Measurements from ENCODE around the gene RNASEH2B. TPM values are rescaled to one million over a fixed set of nuclear protein-coding genes. Genes with fewer than 3 reads are reported as not detected.

The RNASEH2B gene
- total and polyA plus RNA-seq, 9 of the 15 experiments (the other 6 are each of a cell fraction or from before 2014, with no cell fraction given) = 26.3 to 109 (median 62.5) TPM

- TF ChIP-seq XRCC5 (IDR thresholded peaks at IDR 0.05; ENCODE audit: low read depth, low read length) = no peak
- TF ChIP-seq TRIM28 (IDR thresholded peaks at IDR 0.05) = peak; percentile 65; the same call in 1 of the 2 replicates
- peak; percentile 20 for TF ChIP-seq ZNF280A (IDR thresholded peaks at IDR 0.05; ENCODE audit: low read depth, partially characterized antibody)
- TF ChIP-seq HNRNPK (IDR thresholded peaks at IDR 0.05; ENCODE audit: low read depth, low read length, poor library complexity, severe bottlenecking) = no peak
- TF ChIP-seq CAMTA2 (CRISPR knock-in tag; conservative IDR thresholded peaks at IDR 0.05) = no peak
- no peak for TF ChIP-seq NBN (IDR thresholded peaks at IDR 0.05; ENCODE audit: low read depth)
- peak in 1 of 2 experiments; percentile 83; a peak in 2 of 3 replicates for TF ChIP-seq CBX3 (IDR thresholded peaks at IDR 0.05; ENCODE audit: borderline replicate concordance in 1 of 2, low read length in 2 of 2)
- no peak for TF ChIP-seq ZNF311 (CRISPR knock-in tag; IDR thresholded peaks at IDR 0.05)
- TF ChIP-seq MITF (IDR thresholded peaks at IDR 0.05) = no peak
- no peak for TF ChIP-seq KHSRP (IDR thresholded peaks at IDR 0.05)
Observed at GRCh38 chr13:50923272-50923671, 13.7 kb downstream of the RNASEH2B start (continued).

- ChIA-PET CTCF (ENCODE audit: low intra/inter-chr PET ratio) (no interaction called here), POLR2A (no interaction called here)
- DNase-seq (ENCODE audit: extremely low read depth in 1 of 4, low spot score in 3 of 4) (no peak), ATAC-seq (no peak), FAIRE-seq (no peak)
- in situ Hi-C loops (cut with MboI) (no loop called here), intact Hi-C loops (cut with micrococcal nuclease) (no loop called here)
- Histone ChIP-seq H3K9me3 (replicated peaks; ENCODE audit: control insufficient read depth, insufficient read depth, low read depth, low read length) (peaks cover 8% of the 10 kb centered on the region; the same call in 1 of the 2 replicates), H2AFZ (ENCODE audit: low read depth, low read length) (no peak overlapping the region), H4K20me1 (replicated peaks; ENCODE audit: control insufficient read depth, insufficient read depth, low read length) (no peaks in the 10 kb centered on the region), H3K4me3 (no peak overlapping the region), H3K79me2 (ENCODE audit: control insufficient read depth, insufficient read depth, low read length) (peaks cover 45% of the 10 kb centered on the region), H3K27ac (ENCODE audit: extremely low read depth, low read depth, low read length) (no peak overlapping the region), H3K27me3 (ENCODE audit: control insufficient read depth in 2 of 2, insufficient read depth in 2 of 2, low read length in 2 of 2) (no peaks in the 10 kb centered on the region), H3K9me1 (ENCODE audit: control insufficient read depth, insufficient read depth, low read length) (no peaks in the 10 kb centered on the region), H3K4me1 (replicated peaks in 1 of 2; ENCODE audit: control insufficient read depth in 2 of 2, insufficient read depth in 2 of 2, low read length in 2 of 2) (peaks cover 2% of the 10 kb centered on the region in 2 experiments; a peak in 3 of 5 replicates), H3K4me2 (ENCODE audit: insufficient read depth, low read length) (no peak overlapping the region), H3K9ac (ENCODE audit: insufficient read depth in 1 of 2, low read depth in 2 of 2, low read length in 2 of 2) (no peak overlapping the region), H3K36me3 (ENCODE audit: control insufficient read depth, insufficient read depth, low read length) (no peaks in the 10 kb centered on the region)
- TF ChIP-seq ZNF445 (CRISPR knock-in tag; IDR thresholded peaks at IDR 0.05; ENCODE audit: low read depth) = no peak
- TF ChIP-seq NFE2 (IDR thresholded peaks at IDR 0.05; ENCODE audit: low read depth) = no peak
- no peak for TF ChIP-seq BACH1 (tag; IDR thresholded peaks at IDR 0.05)
- peak; percentile 82 for TF ChIP-seq ZNF507 (tag; conservative IDR thresholded peaks at IDR 0.05)
- TF ChIP-seq PRMT5 (CRISPR knock-in tag; IDR thresholded peaks at IDR 0.05) = no peak
- peak; percentile 52 for TF ChIP-seq RBM25 (IDR thresholded peaks at IDR 0.05; ENCODE audit: low read depth, low read length, severe bottlenecking)
- TF ChIP-seq RBM34 (IDR thresholded peaks at IDR 0.05; ENCODE audit: borderline replicate concordance, insufficient read depth, low read length) = no peak
- BruUV-seq (replicated peaks) = no TSS peak
Observed at GRCh38 chr13:50924025-50924424, 14.4 kb downstream of the RNASEH2B start.

All from K562 (cell line).